ENCODE data around the gene SPPL2B. TPM values are rescaled to one million over a fixed set of nuclear protein-coding genes. Genes with fewer than 3 reads are reported as not detected.

The SPPL2B gene
- total RNA-seq, 4 donors from 2014 or later, result 149 to 367 (median 242) TPM

- TF ChIP-seq CTCF (IDR thresholded peaks at IDR 0.05) (no peak), EP300 (IDR thresholded peaks at IDR 0.05; ENCODE audit: low read depth) (no peak), POLR2A (IDR thresholded peaks at IDR 0.05) (no peak), POLR2AphosphoS5 (IDR thresholded peaks at IDR 0.05) (no peak)
- intact Hi-C loops (cut with DNase I; ENCODE audit: low total_unique reads) (no loop called here), in situ Hi-C loops (cut with MboI; ENCODE audit: low pct_ligation_motif_present in 1 of 4, low pct_unique_long_range_greater_than_20kb in 1 of 4, low sequenced_read_pairs in 3 of 4) (loop anchor here in 1 of 4 donors (25.0 kb wide), 1 partner anchor 305 kb away; no protein-coding TSS in a partner anchor)
- Histone ChIP-seq H3K4me3 (peak overlapping the region in 2 of 4 donors; percentile 11 to 32), H3K27ac (no peak overlapping the region), H3K4me1 (peaks cover 1 to 17% (median 7%) of the 10 kb centered on the region in 4 donors), H3K27me3 (peaks cover 85% of the 10 kb centered on the region), H3K9me3 (no peaks in the 10 kb centered on the region), H3K36me3 (no peaks in the 10 kb centered on the region)
- no peak for DNase-seq
- WGBS, 2 donors (ENCODE audit: low coverage in 1 of 2), result 49 to 80% methylated on average over 1 to 18 of the region's 33 CpGs
Observed at GRCh38 chr19:2307518-2308012, 20.9 kb upstream of the SPPL2B start.

GRCh38 chr19:2308114-2308556 is 20.3 kb upstream of the SPPL2B start, which contains the start of gene LINGO3:
Gene LINGO3 (minus strand): TSS chr19:2308154. CDS start chr19:2291776, 16,378 bp downstream.
- intact Hi-C loops (cut with DNase I; ENCODE audit: low total_unique reads) (no loop called here), in situ Hi-C loops (cut with MboI; ENCODE audit: low pct_ligation_motif_present in 1 of 4, low pct_unique_long_range_greater_than_20kb in 1 of 4, low sequenced_read_pairs in 3 of 4) (loop anchor here in 1 of 4 donors (25.0 kb wide), 1 partner anchor 304 kb away; no protein-coding TSS in a partner anchor)
- Histone ChIP-seq H3K36me3 (no peaks in the 10 kb centered on the region), H3K9me3 (no peaks in the 10 kb centered on the region), H3K27me3 (peaks cover 85% of the 10 kb centered on the region), H3K4me1 (peaks cover 0 to 14% (median 4%) of the 10 kb centered on the region in 4 donors), H3K27ac (no peak within 1 kb of the TSS), H3K4me3 (peak within 1 kb of the TSS in 2 of 4 donors; percentile 11 to 40)
- WGBS, 2 donors (ENCODE audit: low coverage in 1 of 2), result 7% methylated on average over 32 of the region's 63 CpGs; no CpG with 5 or more reads in 1 of the 2 donors
- DNase-seq, result no peak
- TF ChIP-seq EP300 (IDR thresholded peaks at IDR 0.05; ENCODE audit: low read depth) (no peak), POLR2AphosphoS5 (IDR thresholded peaks at IDR 0.05) (no peak)

- intact Hi-C loops (cut with DNase I; ENCODE audit: low total_unique reads), result no loop called here
- Histone ChIP-seq H3K4me1 (peaks cover 0 to 11% (median 4%) of the 10 kb centered on the region in 4 donors), H3K27me3 (peaks cover 92% of the 10 kb centered on the region), H3K4me3 (no peak overlapping the region), H3K27ac (no peak overlapping the region), H3K36me3 (no peaks in the 10 kb centered on the region), H3K9me3 (peaks cover 2 to 3% of the 10 kb centered on the region in 2 donors)
- in situ Hi-C loops (cut with MboI; ENCODE audit: low pct_ligation_motif_present in 1 of 4, low pct_unique_long_range_greater_than_20kb in 1 of 4, low sequenced_read_pairs in 3 of 4), result loop anchor here in 1 of 4 donors (25.0 kb wide), 1 partner anchor 302 kb away; no protein-coding TSS in a partner anchor
- no peak for TF ChIP-seq POLR2AphosphoS5 (IDR thresholded peaks at IDR 0.05)
- TF ChIP-seq POLR2A (IDR thresholded peaks at IDR 0.05), result no peak
- 56 to 90% methylated on average over 2 to 17 of the region's 17 CpGs for WGBS, 2 donors (ENCODE audit: low coverage in 1 of 2)
- DNase-seq, result no peak
Observed at GRCh38 chr19:2309734-2310362, 18.6 kb upstream of the SPPL2B start.

GRCh38 chr19:2311093-2311492 is 17.4 kb upstream of the SPPL2B start:
- H3K36me3 ChIP-seq, result no peaks in the 10 kb centered on the region
- H3K27ac ChIP-seq, result no peak overlapping the region
- peaks cover 6 to 7% of the 10 kb centered on the region in 2 donors for H3K9me3 ChIP-seq
- no peak overlapping the region for H3K4me3 ChIP-seq
- H3K27me3 ChIP-seq, result peaks cover 85% of the 10 kb centered on the region
- intact Hi-C loops (cut with DNase I; ENCODE audit: low total_unique reads), result no loop called here
- in situ Hi-C loops (cut with MboI; ENCODE audit: low pct_ligation_motif_present in 1 of 4, low pct_unique_long_range_greater_than_20kb in 1 of 4, low sequenced_read_pairs in 3 of 4), result loop anchor here in 1 of 4 donors (25.0 kb wide), 1 partner anchor 301 kb away; no protein-coding TSS in a partner anchor
- WGBS, 2 donors (ENCODE audit: low coverage in 1 of 2), result 80 to 89% methylated on average over 1 to 4 of the region's 4 CpGs
- no peak for DNase-seq
- TF ChIP-seq CTCF (IDR thresholded peaks at IDR 0.05) (no peak), EP300 (IDR thresholded peaks at IDR 0.05; ENCODE audit: low read depth) (no peak), POLR2A (IDR thresholded peaks at IDR 0.05) (no peak), POLR2AphosphoS5 (IDR thresholded peaks at IDR 0.05) (no peak)
- H3K4me1 ChIP-seq, result peaks cover 0 to 8% (median 5%) of the 10 kb centered on the region in 4 donors
